ENCODE data around the gene RINL.

The RINL gene

GRCh38 chr19:38905620-38906019 lies 27.5 kb upstream of the RINL start:
- in situ Hi-C loops (cut with MboI; ENCODE audit: low sequenced_read_pairs, unreplicated experiment), result no loop called here
- DNase-seq (ENCODE audit: low spot score), result no peak
- TF ChIP-seq, protein P1, sequence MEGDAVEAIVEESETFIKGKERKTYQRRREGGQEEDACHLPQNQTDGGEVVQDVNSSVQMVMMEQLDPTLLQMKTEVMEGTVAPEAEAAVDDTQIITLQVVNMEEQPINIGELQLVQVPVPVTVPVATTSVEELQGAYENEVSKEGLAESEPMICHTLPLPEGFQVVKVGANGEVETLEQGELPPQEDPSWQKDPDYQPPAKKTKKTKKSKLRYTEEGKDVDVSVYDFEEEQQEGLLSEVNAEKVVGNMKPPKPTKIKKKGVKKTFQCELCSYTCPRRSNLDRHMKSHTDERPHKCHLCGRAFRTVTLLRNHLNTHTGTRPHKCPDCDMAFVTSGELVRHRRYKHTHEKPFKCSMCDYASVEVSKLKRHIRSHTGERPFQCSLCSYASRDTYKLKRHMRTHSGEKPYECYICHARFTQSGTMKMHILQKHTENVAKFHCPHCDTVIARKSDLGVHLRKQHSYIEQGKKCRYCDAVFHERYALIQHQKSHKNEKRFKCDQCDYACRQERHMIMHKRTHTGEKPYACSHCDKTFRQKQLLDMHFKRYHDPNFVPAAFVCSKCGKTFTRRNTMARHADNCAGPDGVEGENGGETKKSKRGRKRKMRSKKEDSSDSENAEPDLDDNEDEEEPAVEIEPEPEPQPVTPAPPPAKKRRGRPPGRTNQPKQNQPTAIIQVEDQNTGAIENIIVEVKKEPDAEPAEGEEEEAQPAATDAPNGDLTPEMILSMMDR (IDR thresholded peaks at IDR 0.05; ENCODE audit: borderline replicate concordance, control extremely low read depth, extremely low read depth, insufficient read depth, missing control alignments), result no peak

GRCh38 chr19:38904581-38905539 lies 26.8 kb upstream of the RINL start:
- in situ Hi-C loops (cut with MboI; ENCODE audit: low sequenced_read_pairs, unreplicated experiment), result no loop called here
- TF ChIP-seq, protein P1 (IDR thresholded peaks at IDR 0.05; ENCODE audit: borderline replicate concordance, control extremely low read depth, extremely low read depth, insufficient read depth, missing control alignments), result no peak
- no peak for DNase-seq (ENCODE audit: low spot score)

GRCh38 chr19:38901683-38902082 lies 23.6 kb upstream of the RINL start:
- in situ Hi-C loops (cut with MboI; ENCODE audit: low sequenced_read_pairs, unreplicated experiment), result no loop called here
- no peak for DNase-seq (ENCODE audit: low spot score)
- TF ChIP-seq, protein P1 (IDR thresholded peaks at IDR 0.05; ENCODE audit: borderline replicate concordance, control extremely low read depth, extremely low read depth, insufficient read depth, missing control alignments), result no peak

DNA sequence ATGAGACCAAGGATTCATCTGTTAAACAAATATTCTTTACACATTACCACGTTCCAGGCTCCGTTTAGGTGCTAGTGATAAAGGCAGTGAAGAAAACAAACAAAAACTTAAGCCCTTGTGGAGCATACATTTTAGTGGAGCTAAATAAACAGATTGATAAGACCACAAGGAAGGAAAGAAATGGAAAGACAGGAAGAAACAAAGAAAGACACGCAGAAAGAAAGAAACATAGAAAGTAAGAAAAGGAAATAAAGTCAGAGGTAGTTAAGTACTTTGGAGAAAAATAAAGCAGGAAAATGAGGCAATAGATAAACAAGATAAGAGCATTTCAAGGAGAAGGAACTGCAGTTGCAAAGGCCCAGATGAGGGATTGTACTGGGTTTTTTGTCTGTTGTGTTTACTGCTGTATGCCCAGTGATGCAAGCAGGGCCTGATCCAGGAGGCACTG lies 22.7 kb upstream of the RINL start:
- TF ChIP-seq, protein P1 (IDR thresholded peaks at IDR 0.05; ENCODE audit: borderline replicate concordance, control extremely low read depth, extremely low read depth, insufficient read depth, missing control alignments), result no peak
- DNase-seq (ENCODE audit: low spot score), result no peak
- in situ Hi-C loops (cut with MboI; ENCODE audit: low sequenced_read_pairs, unreplicated experiment), result no loop called here

GRCh38 chr19:38900202-38900629 lies 22.1 kb upstream of the RINL start:
- in situ Hi-C loops (cut with MboI; ENCODE audit: low sequenced_read_pairs, unreplicated experiment), result no loop called here
- no peak for DNase-seq (ENCODE audit: low spot score)
- TF ChIP-seq, protein P1 (IDR thresholded peaks at IDR 0.05; ENCODE audit: borderline replicate concordance, control extremely low read depth, extremely low read depth, insufficient read depth, missing control alignments), result no peak

- in situ Hi-C loops (cut with MboI; ENCODE audit: low sequenced_read_pairs, unreplicated experiment), result no loop called here
- peak; percentile 99 for DNase-seq (ENCODE audit: low spot score)
- TF ChIP-seq, protein P1 (IDR thresholded peaks at IDR 0.05; ENCODE audit: borderline replicate concordance, control extremely low read depth, extremely low read depth, insufficient read depth, missing control alignments), result no peak
These were observed 21.5 kb upstream of the RINL start, which contains the start of the genes NFKBIB and SIRT2 for GRCh38 chr19:38899447-38900201. Gene NFKBIB, plus strand, starts transcription at chr19:38899969. Its CDS starts 64 bp downstream, at chr19:38900033. Gene SIRT2, minus strand, starts transcription at chr19:38899618. Its CDS starts 97 bp downstream, at chr19:38899521.
